Smooth muscle cell (in vitro differentiated cells): Measurements from ENCODE around the gene NUP210L. TPM values are rescaled to one million over a fixed set of nuclear protein-coding genes. Genes with fewer than 3 reads are reported as not detected.
A peak's percentile ranks its signal among the peaks of the same experiment; 100 is the strongest.

ENCODE experiments used
- DNase-seq: peaks from one replicate; lab custom pipeline; 2025; ENCODE audit not compliant: unreplicated experiment; lab: John Stamatoyannopoulos, UW
- H2AFZ ChIP-seq: fragments of 200-600 bp; sonication (generic); 2 replicates; pipeline ENCODE4 v1.6.0; 2016; ENCODE audit warnings: antibody characterized with exemption, low read depth, mild to moderate bottlenecking
- H3F3A ChIP-seq: fragments of 200-600 bp; sonication (generic); 2 replicates; pipeline ENCODE4 v1.6.0; 2017; ENCODE audit warnings: antibody characterized with exemption, low read depth
- H3K27ac ChIP-seq: fragments of 200-600 bp; sonication (generic); 2 replicates; pipeline ENCODE4 v1.5.1; 2016; ENCODE audit warnings: low read depth, mild to moderate bottlenecking
- H3K27me3 ChIP-seq: fragments of 200-600 bp; sonication (generic); 2 replicates; pipeline ENCODE4 v1.6.1; 2016; ENCODE audit warnings: low read depth, mild to moderate bottlenecking
- H3K36me3 ChIP-seq: fragments of 200-600 bp; sonication (generic); 2 replicates; pipeline ENCODE4 v1.5.1; 2016; ENCODE audit warnings: low read depth
- H3K4me1 ChIP-seq: fragments of 200-600 bp; sonication (generic); 2 replicates; pipeline ENCODE4 v1.5.1; 2016; ENCODE audit warnings: low read depth
- H3K4me2 ChIP-seq: fragments of 200-600 bp; sonication (generic); 2 replicates; pipeline ENCODE4 v1.6.0; 2016; ENCODE audit warnings: mild to moderate bottlenecking
- H3K4me3 ChIP-seq: fragments of 200-600 bp; sonication (generic); 2 replicates; pipeline ENCODE4 v1.5.1; 2016; ENCODE audit warnings: mild to moderate bottlenecking
- H3K79me2 ChIP-seq: fragments of 200-600 bp; sonication (generic); 2 replicates; pipeline ENCODE4 v1.6.0; 2016; ENCODE audit warnings: low read depth, mild to moderate bottlenecking
- H3K9ac ChIP-seq: fragments of 200-600 bp; sonication (generic); 2 replicates; pipeline ENCODE4 v1.6.0; 2016; ENCODE audit warnings: low read depth
- H3K9me3 ChIP-seq: fragments of 200-600 bp; sonication (generic); replicated peaks from 2 replicates; pipeline ENCODE4 v1.5.1; 2016; ENCODE audit warnings: low read depth
- H4K20me1 ChIP-seq: fragments of 200-600 bp; sonication (generic); 2 replicates; pipeline ENCODE4 v1.6.0; 2016; ENCODE audit warnings: low read depth
- WGBS: methylation state at CpG from one replicate; pipeline ENCODE4 v1.1.7; 2016; ENCODE audit warnings: low lambda C conversion rate; 5-methylcytosine and 5-hydroxymethylcytosine counted together
- polyA plus RNA-seq: library from polyadenylated mRNA; unstranded; fragments of >200 nt; fragmentation: Nextera tagmentation; extraction: Ambion mirVana; gene quantifications from 2 replicates; pipeline ENCODE4 v1.2.1, GENCODE V29; 2016
- total RNA-seq: library from RNA; depleted of rRNA; stranded (reverse); fragments of >200 nt; gene quantifications from 2 replicates; pipeline ENCODE4 v1.2.3, GENCODE V29; 2014
- TF ChIP-seq, protein P1 (sequence below): fragments of 200-600 bp; sonication (generic); IDR thresholded peaks from 2 replicates; pipeline ENCODE4 v1.5.1; 2017; ENCODE audit warnings: borderline replicate concordance, mild to moderate bottlenecking, antibody characterized with exemption; ENCODE audit not compliant: insufficient read depth, poor library complexity, severe bottlenecking

NUP210L gene
- total and polyA plus RNA-seq, 2 experiments from 2014 or later, result 0.90 TPM; not detected in 1

GRCh38 chr1:153973525-153973924, 181.3 kb downstream of the NUP210L start:
- Histone ChIP-seq H4K20me1 (peaks cover 10% of the 10 kb centered on the region), H3K27me3 (no peaks in the 10 kb centered on the region), H3K4me1 (peaks cover 8% of the 10 kb centered on the region), H3K36me3 (no peaks in the 10 kb centered on the region), H3K9me3 (no peaks in the 10 kb centered on the region), H3K79me2 (peaks cover 18% of the 10 kb centered on the region), H3K27ac (no peak overlapping the region), H2AFZ (no peak overlapping the region), H3K4me2 (no peak overlapping the region), H3F3A (peaks cover 14% of the 10 kb centered on the region), H3K4me3 (no peak overlapping the region), H3K9ac (no peak overlapping the region)
- DNase-seq, result no peak
- 96% methylated on average over 7 of the region's 7 CpGs for WGBS
- TF ChIP-seq, protein P1, sequence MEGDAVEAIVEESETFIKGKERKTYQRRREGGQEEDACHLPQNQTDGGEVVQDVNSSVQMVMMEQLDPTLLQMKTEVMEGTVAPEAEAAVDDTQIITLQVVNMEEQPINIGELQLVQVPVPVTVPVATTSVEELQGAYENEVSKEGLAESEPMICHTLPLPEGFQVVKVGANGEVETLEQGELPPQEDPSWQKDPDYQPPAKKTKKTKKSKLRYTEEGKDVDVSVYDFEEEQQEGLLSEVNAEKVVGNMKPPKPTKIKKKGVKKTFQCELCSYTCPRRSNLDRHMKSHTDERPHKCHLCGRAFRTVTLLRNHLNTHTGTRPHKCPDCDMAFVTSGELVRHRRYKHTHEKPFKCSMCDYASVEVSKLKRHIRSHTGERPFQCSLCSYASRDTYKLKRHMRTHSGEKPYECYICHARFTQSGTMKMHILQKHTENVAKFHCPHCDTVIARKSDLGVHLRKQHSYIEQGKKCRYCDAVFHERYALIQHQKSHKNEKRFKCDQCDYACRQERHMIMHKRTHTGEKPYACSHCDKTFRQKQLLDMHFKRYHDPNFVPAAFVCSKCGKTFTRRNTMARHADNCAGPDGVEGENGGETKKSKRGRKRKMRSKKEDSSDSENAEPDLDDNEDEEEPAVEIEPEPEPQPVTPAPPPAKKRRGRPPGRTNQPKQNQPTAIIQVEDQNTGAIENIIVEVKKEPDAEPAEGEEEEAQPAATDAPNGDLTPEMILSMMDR, result no peak

DNA sequence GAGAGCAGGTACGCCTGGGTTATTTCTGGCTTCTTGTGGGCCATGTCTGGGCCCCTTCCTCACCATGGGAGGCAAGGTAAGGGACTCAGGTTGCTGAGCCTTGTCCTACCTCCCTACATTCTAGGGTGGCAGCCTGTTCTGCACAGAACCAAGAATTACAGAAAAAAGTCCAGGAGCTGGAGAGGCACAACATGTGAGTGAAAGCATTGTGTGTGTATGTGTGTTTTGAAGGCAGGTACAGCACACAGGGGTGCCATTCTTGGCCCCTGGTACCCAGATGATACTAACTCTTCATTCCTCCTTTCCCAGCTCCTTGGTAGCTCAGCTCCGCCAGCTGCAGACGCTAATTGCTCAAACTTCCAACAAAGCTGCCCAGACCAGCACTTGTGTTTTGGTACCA, 181.8 kb downstream of the NUP210L start:
- Histone ChIP-seq H3K27me3 (no peaks in the 10 kb centered on the region), H4K20me1 (peaks cover 10% of the 10 kb centered on the region), H3K4me2 (no peak overlapping the region), H3K27ac (no peak overlapping the region), H2AFZ (no peak overlapping the region), H3K36me3 (no peaks in the 10 kb centered on the region), H3F3A (peaks cover 9% of the 10 kb centered on the region), H3K9me3 (no peaks in the 10 kb centered on the region), H3K9ac (no peak overlapping the region), H3K4me3 (no peak overlapping the region), H3K79me2 (peaks cover 18% of the 10 kb centered on the region), H3K4me1 (peaks cover 9% of the 10 kb centered on the region)
- DNase-seq, result no peak
- TF ChIP-seq, protein P1, result no peak
- 92% methylated on average over 3 of the region's 3 CpGs for WGBS

- TF ChIP-seq, protein P1, result no peak
- H3K36me3 ChIP-seq, result no peaks in the 10 kb centered on the region
- H3K79me2 ChIP-seq, result peaks cover 4% of the 10 kb centered on the region
- no peak overlapping the region for H2AFZ ChIP-seq
- no peaks in the 10 kb centered on the region for H3K9me3 ChIP-seq
- 94% methylated on average over 2 of the region's 2 CpGs for WGBS
- peaks cover 4% of the 10 kb centered on the region for H3K4me1 ChIP-seq
- H3K27me3 ChIP-seq, result no peaks in the 10 kb centered on the region
- H3K4me2 ChIP-seq, result no peak overlapping the region
- H4K20me1 ChIP-seq, result no peaks in the 10 kb centered on the region
- DNase-seq, result no peak
- H3K27ac ChIP-seq, result no peak overlapping the region
- H3F3A ChIP-seq, result peaks cover 8% of the 10 kb centered on the region
- H3K9ac ChIP-seq, result no peak overlapping the region
- H3K4me3 ChIP-seq, result no peak overlapping the region
Observed at GRCh38 chr1:153970346-153970745, 184.5 kb downstream of the NUP210L start.

GRCh38 chr1:153968972-153969371, 185.9 kb downstream of the NUP210L start:
- TF ChIP-seq, protein P1, result no peak
- Histone ChIP-seq H3K9me3 (no peaks in the 10 kb centered on the region), H3K4me3 (peak overlapping the region; percentile 63), H3F3A (peaks cover 8% of the 10 kb centered on the region), H4K20me1 (no peaks in the 10 kb centered on the region), H3K9ac (no peak overlapping the region), H3K27me3 (no peaks in the 10 kb centered on the region), H3K27ac (no peak overlapping the region), H3K4me1 (peaks cover 14% of the 10 kb centered on the region), H3K4me2 (peak overlapping the region; percentile 87), H3K36me3 (no peaks in the 10 kb centered on the region), H2AFZ (no peak overlapping the region), H3K79me2 (peaks cover 13% of the 10 kb centered on the region)
- WGBS, result 95% methylated on average over 2 of the region's 2 CpGs
- no peak for DNase-seq
